ENCODE results near the gene DYNC1I1. TPM values are rescaled to one million over a fixed set of nuclear protein-coding genes. Genes with fewer than 3 reads are reported as not detected.

Gene DYNC1I1
- total RNA-seq, 1 experiment from 2014 or later = 3.2 TPM

- Histone ChIP-seq H2AK5ac (ENCODE audit: insufficient read length, low read length) (no peak overlapping the region), H2BK12ac (ENCODE audit: insufficient read length, low read depth, low read length) (no peak overlapping the region), H3K4me2 (ENCODE audit: insufficient read depth, insufficient read length, low read length) (no peak overlapping the region), H3K18ac (ENCODE audit: insufficient read length, low read depth, low read length) (no peak overlapping the region), H2BK20ac (ENCODE audit: low read depth, low read length, poor library complexity, severe bottlenecking) (no peak overlapping the region), H3K23me2 (ENCODE audit: insufficient read length, low read depth, low read length, poor library complexity, severe bottlenecking) (no peaks in the 10 kb centered on the region), H2BK120ac (ENCODE audit: low read depth, low read length, poor library complexity, severe bottlenecking) (no peak overlapping the region), H3K9ac (ENCODE audit: extremely low read depth, insufficient read length, low read length) (no peak overlapping the region), H3K14ac (ENCODE audit: insufficient read depth, low read length) (no peak overlapping the region), H2BK15ac (ENCODE audit: low read depth, low read length) (no peak overlapping the region), H3K4ac (ENCODE audit: low read depth, low read length) (no peak overlapping the region), H3K56ac (ENCODE audit: insufficient read length, low read depth, low read length) (no peak overlapping the region), H3K79me2 (ENCODE audit: insufficient read depth, low read length) (no peaks in the 10 kb centered on the region), H3K27ac (ENCODE audit: insufficient read length, low read depth, low read length) (no peak overlapping the region), H3K4me1 (ENCODE audit: insufficient read depth, low read length) (no peaks in the 10 kb centered on the region), H3T11ph (ENCODE audit: low read length) (no peak overlapping the region), H4K20me1 (ENCODE audit: control insufficient read depth, insufficient read depth, insufficient read length) (no peaks in the 10 kb centered on the region), H3K79me1 (ENCODE audit: insufficient read depth, low read depth, low read length, poor library complexity, severe bottlenecking) (no peaks in the 10 kb centered on the region), H4K5ac (ENCODE audit: insufficient read length, low read depth, low read length) (no peak overlapping the region), H3K9me3 (ENCODE audit: control insufficient read depth, low read depth, low read length) (no peaks in the 10 kb centered on the region), H2BK5ac (ENCODE audit: insufficient read length, low read length) (no peak overlapping the region), H2AFZ (ENCODE audit: low read length) (no peak overlapping the region), H3K27me3 (ENCODE audit: insufficient read depth, low read length) (no peaks in the 10 kb centered on the region), H3K23ac (ENCODE audit: insufficient read length, low read depth, low read length) (no peak overlapping the region), H4K8ac (replicated peaks; ENCODE audit: insufficient read length, low read depth, low read length) (no peak overlapping the region), H4K91ac (ENCODE audit: insufficient read length, low read depth, low read length) (no peak overlapping the region)
- H3K4me3 Mint-ChIP-seq = no peak overlapping the region
- no peak overlapping the region for H3K27ac Mint-ChIP-seq
- WGBS (ENCODE audit: extremely low coverage, insufficient read length, low lambda C conversion rate) = no CpG with 5 or more reads among the region's 2 CpGs
- no peak for DNase-seq
- peaks cover 22 to 31% of the 10 kb centered on the region in 2 experiments for H3K4me1 Mint-ChIP-seq
- no peaks in the 10 kb centered on the region; the same call in 1 of the 2 replicates for H3K27me3 Mint-ChIP-seq (ENCODE audit: low read depth)
- no peaks in the 10 kb centered on the region for H3K9me3 Mint-ChIP-seq
- H3K36me3 Mint-ChIP-seq (ENCODE audit: insufficient read depth in 1 of 3, low read depth in 3 of 3) = peaks cover 8 to 20% (median 19%) of the 10 kb centered on the region in 3 experiments; a peak in 5 of 7 replicates
- TF ChIP-seq CTCF (conservative IDR thresholded peaks at IDR 0.05) = no peak
Observed at GRCh38 chr7:96120445-96121225, 348.3 kb downstream of the DYNC1I1 start.
